B cell (primary cell): ENCODE results near the gene PLA2G4E. TPM values are rescaled to one million over a fixed set of nuclear protein-coding genes. Genes with fewer than 3 reads are reported as not detected.

Experiments
- ATAC-seq: fragments of 200-7000 bp; cut with Tn5 transposase; one replicate; pipeline ENCODE4 v1.10.0; 2021; ENCODE audit warnings: low read depth, mild to moderate bottlenecking, moderate number of reproducible peaks, moderate library complexity
- CTCF ChIA-PET: fragments of 350-600 bp; sonication (Branson Sonifier 250); formaldehyde crosslinking; loops from one replicate; lab custom pipeline; 2021; ENCODE audit warnings: antibody characterized with exemption, inconsistent platforms; lab: Charles Lee
- POLR2A ChIA-PET: fragments of 350-600 bp; sonication (Branson Sonifier 250); formaldehyde crosslinking; loops from one replicate; lab custom pipeline; 2021; ENCODE audit warnings: antibody characterized with exemption; lab: Charles Lee
- DNase-seq: peaks from one replicate; pipeline ENCODE4 v3.0.0; 2013
- H2AFZ ChIP-seq: 2 replicates; pipeline ENCODE4 v1.6.1; 2012; ENCODE audit warnings: mild to moderate bottlenecking, low read depth, low read length; ENCODE audit not compliant: insufficient read depth, poor library complexity, severe bottlenecking
- H3K27ac ChIP-seq, 2 donors: 1 replicate in 1 of 2; 2 replicates in 1 of 2; pipeline ENCODE4 v1.5.1; 2012 to 2013; ENCODE audit warnings: low read length in 2 of 2, mild to moderate bottlenecking in 2 of 2, moderate library complexity in 1 of 2
- H3K27me3 ChIP-seq, 4 experiments: fragments of 200-600 bp in 1 of 4; sonication (generic) in 1 of 4; replicated peaks in 1 of 4; 1 replicate in 2 of 4; 2 replicates in 2 of 4; pipeline versions ENCODE4 v1.6.1 to v1.7.0; 2013 to 2016; ENCODE audit warnings: low read length in 3 of 4, mild to moderate bottlenecking in 2 of 4, mixed read lengths in 1 of 4, moderate library complexity in 1 of 4; ENCODE audit not compliant: insufficient read depth in 4 of 4, control insufficient read depth in 3 of 4; ENCODE audit errors: control extremely low read depth in 1 of 4
- H3K36me3 ChIP-seq, 2 experiments: replicated peaks in 1 of 2; 1 replicate in 1 of 2; 2 replicates in 1 of 2; pipeline versions ENCODE4 v1.6.1 to v1.7.1; 2013; ENCODE audit warnings: low read length in 1 of 2; ENCODE audit not compliant: insufficient read depth in 2 of 2, control insufficient read depth in 1 of 2; ENCODE audit errors: control extremely low read depth in 1 of 2, extremely low read depth in 1 of 2
- H3K4me1 ChIP-seq, 2 donors: fragments of 200-600 bp in 1 of 2; sonication (generic) in 1 of 2; 1 replicate in 1 of 2; 2 replicates in 1 of 2; pipeline versions ENCODE4 v1.5.1 to v1.6.1; 2013 to 2017; ENCODE audit warnings: low read length in 2 of 2; ENCODE audit not compliant: control insufficient read depth in 2 of 2, insufficient read depth in 2 of 2
- H3K4me2 ChIP-seq: replicated peaks from 2 replicates; pipeline ENCODE3; 2012; ENCODE audit warnings: mild to moderate bottlenecking, low read depth, low read length; ENCODE audit not compliant: poor library complexity, severe bottlenecking
- H3K4me3 ChIP-seq, 5 experiments: fragments of 200-600 bp in 1 of 5; sonication (generic) in 1 of 5; 1 replicate in 3 of 5; 2 replicates in 2 of 5; pipeline versions ENCODE4 v1.5.1 to v1.7.0; 2011 to 2016; ENCODE audit warnings: low read length in 4 of 5, mild to moderate bottlenecking in 4 of 5, low read depth in 2 of 5, control low read depth in 1 of 5, moderate library complexity in 1 of 5; ENCODE audit not compliant: insufficient read depth in 1 of 5; ENCODE audit errors: control extremely low read depth in 1 of 5, extremely low read depth in 1 of 5
- H3K79me2 ChIP-seq: fragments of 200-600 bp; sonication (generic); one replicate; pipeline ENCODE4 v1.6.0; 2016; ENCODE audit warnings: low read length; ENCODE audit not compliant: control insufficient read depth, insufficient read depth
- H3K9ac ChIP-seq: fragments of 200-600 bp; sonication (generic); 2 replicates; pipeline ENCODE4 v1.6.1; 2017; ENCODE audit warnings: mild to moderate bottlenecking, low read length, moderate library complexity
- H3K9me3 ChIP-seq, 3 donors: one replicate each; pipeline versions ENCODE4 v1.6.1 to v1.7.1; 2013; ENCODE audit warnings: low read length in 2 of 3; ENCODE audit not compliant: control insufficient read depth in 2 of 3, insufficient read depth in 1 of 3; ENCODE audit errors: control extremely low read depth in 1 of 3
- H4K20me1 ChIP-seq: 2 replicates; pipeline ENCODE4 v1.6.0; 2012; ENCODE audit warnings: mild to moderate bottlenecking, low read length; ENCODE audit not compliant: insufficient read depth, control insufficient read depth, poor library complexity, severe bottlenecking
- H3K27ac Mint-ChIP-seq: one replicate; pipeline ENCODE4 v1.8.0; 2021; ENCODE audit warnings: mixed read lengths
- H3K27me3 Mint-ChIP-seq: one replicate; pipeline ENCODE4 v1.8.0; 2021; ENCODE audit warnings: mixed read lengths
- H3K4me1 Mint-ChIP-seq: one replicate; pipeline ENCODE4 v1.8.0; 2021; ENCODE audit warnings: mixed read lengths
- H3K4me3 Mint-ChIP-seq: one replicate; pipeline ENCODE4 v1.8.0; 2021; ENCODE audit warnings: mixed read lengths
- H3K9me3 Mint-ChIP-seq: one replicate; pipeline ENCODE4 v1.8.0; 2022; ENCODE audit warnings: mixed read lengths; ENCODE audit not compliant: insufficient read depth
- CTCF ChIP-seq: fragments of 200-600 bp; IDR thresholded peaks from one replicate; pipeline ENCODE4 v1.8.0; 2022; ENCODE audit warnings: antibody characterized with exemption, mild to moderate bottlenecking
- EZH2 ChIP-seq: IDR thresholded peaks from 2 replicates; pipeline ENCODE4 v1.6.1; 2012; ENCODE audit warnings: borderline replicate concordance, low read depth, mild to moderate bottlenecking, moderate library complexity, low read length; ENCODE audit not compliant: insufficient read depth, poor library complexity, severe bottlenecking
- WGBS: methylation state at CpG from one replicate; pipeline ENCODE4 v1.1.5; 2013; ENCODE audit warnings: missing lambda C conversion rate; ENCODE audit not compliant: insufficient coverage; 5-methylcytosine and 5-hydroxymethylcytosine counted together
- intact Hi-C: fragments of 100-400 bp; cut with micrococcal nuclease; formaldehyde crosslinking; loops from one replicate; pipeline ENCODE4 v1.10.0; 2022
- polyA plus RNA-seq: library from polyadenylated mRNA; depleted of rRNA; stranded (reverse); fragments of >200 nt; gene quantifications from 2 replicates; pipeline ENCODE4 v1.2.3, GENCODE V29; 2012
- total RNA-seq, 2 donors: library from RNA; stranded (reverse); fragments of 120-200 nt in 1 of 2; gene quantifications; 1 replicate in 1 of 2; 2 replicates in 1 of 2; pipeline versions ENCODE4 v1.2.3 to v1.2.4, GENCODE V29; 2013 to 2022

Gene PLA2G4E
- total and polyA plus RNA-seq, 2 donors (not counting 1 experiment from before 2014, with no cell fraction given): not detected

- no peaks in the 10 kb centered on the region for H3K9me3 ChIP-seq
- WGBS: 83% methylated on average over 3 of the region's 3 CpGs
- POLR2A ChIA-PET: no interaction called here
- H4K20me1 ChIP-seq: no peaks in the 10 kb centered on the region
- peaks cover 8% of the 10 kb centered on the region for H3K4me1 Mint-ChIP-seq
- no peak overlapping the region for H3K9ac ChIP-seq
- no peak overlapping the region for H3K27ac ChIP-seq
- no peak overlapping the region for H3K27ac Mint-ChIP-seq
- no peaks in the 10 kb centered on the region for H3K36me3 ChIP-seq
- H3K27me3 ChIP-seq: no peaks in the 10 kb centered on the region
- H3K27me3 Mint-ChIP-seq: peaks cover 12% of the 10 kb centered on the region
- H3K79me2 ChIP-seq: no peaks in the 10 kb centered on the region
- no peak overlapping the region for H3K4me3 ChIP-seq
- no peak overlapping the region for H3K4me3 Mint-ChIP-seq
- ATAC-seq (no peak), DNase-seq (no peak)
- H3K4me2 ChIP-seq: no peak overlapping the region
- no peaks in the 10 kb centered on the region for H3K9me3 Mint-ChIP-seq
- intact Hi-C loops: no loop called here
- CTCF ChIA-PET: interaction anchor here (0.9 to 1.6 kb wide), 5 partner anchors 8 to 86 kb away, joined by 3 to 6 read pairs (median 5); no protein-coding TSS in a partner anchor
- no peak overlapping the region for H2AFZ ChIP-seq
- TF ChIP-seq CTCF (no peak), EZH2 (no peak)
- H3K4me1 ChIP-seq: peaks cover 3 to 6% of the 10 kb centered on the region in 2 donors
These were observed 23.0 kb downstream of the PLA2G4E start for GRCh38 chr15:41997845-41998244.

GRCh38 chr15:41996921-41997592, 23.8 kb downstream of the PLA2G4E start:
- H3K4me1 ChIP-seq: peaks cover 3 to 6% of the 10 kb centered on the region in 2 donors
- H3K4me3 ChIP-seq: no peak overlapping the region
- Mint-ChIP-seq H3K27me3 (peaks cover 12% of the 10 kb centered on the region), H3K9me3 (no peaks in the 10 kb centered on the region), H3K4me3 (no peak overlapping the region), H3K27ac (no peak overlapping the region), H3K4me1 (peaks cover 8% of the 10 kb centered on the region)
- H4K20me1 ChIP-seq: no peaks in the 10 kb centered on the region
- intact Hi-C loops: no loop called here
- H3K27ac ChIP-seq: no peak overlapping the region
- ATAC-seq (no peak), DNase-seq (no peak)
- 95% methylated on average over 10 of the region's 13 CpGs for WGBS
- no peak overlapping the region for H2AFZ ChIP-seq
- ChIA-PET POLR2A (no interaction called here), CTCF (interaction anchor here (0.9 to 1.6 kb wide), 3 partner anchors 8 to 64 kb away, joined by 4 to 6 read pairs (median 5); no protein-coding TSS in a partner anchor)
- no peaks in the 10 kb centered on the region for H3K9me3 ChIP-seq
- no peak overlapping the region for H3K9ac ChIP-seq
- no peaks in the 10 kb centered on the region for H3K79me2 ChIP-seq
- no peaks in the 10 kb centered on the region for H3K27me3 ChIP-seq
- no peaks in the 10 kb centered on the region for H3K36me3 ChIP-seq
- no peak overlapping the region for H3K4me2 ChIP-seq
- no peak for TF ChIP-seq CTCF
- TF ChIP-seq EZH2: no peak
